GM10266 (cell line): ENCODE measurements around the gene MAPKAP1.

ENCODE experiments used
- DNase-seq: peaks from one replicate; pipeline ENCODE4 v3.0.0; 2012; ENCODE audit errors: extremely low spot score
- CTCF ChIP-seq: IDR thresholded peaks from 2 replicates; pipeline ENCODE4 v1.5.1; 2012; ENCODE audit warnings: mild to moderate bottlenecking, low read depth; ENCODE audit not compliant: control insufficient read depth, insufficient read depth; ENCODE audit errors: missing control alignments

MAPKAP1 gene

GRCh38 chr9:125609744-125610143 lies 97.3 kb downstream of the MAPKAP1 start:
- no peak for DNase-seq
- TF ChIP-seq CTCF = no peak

GRCh38 chr9:125608489-125609224 lies 98.4 kb downstream of the MAPKAP1 start:
- no peak for DNase-seq
- no peak for TF ChIP-seq CTCF

- no peak for TF ChIP-seq CTCF
- no peak for DNase-seq
These were observed 102.8 kb downstream of the MAPKAP1 start for GRCh38 chr9:125604196-125604595.

GRCh38 chr9:125603478-125604021 lies 103.5 kb downstream of the MAPKAP1 start:
- TF ChIP-seq CTCF = no peak
- no peak for DNase-seq

GRCh38 chr9:125601961-125602360 lies 105.0 kb downstream of the MAPKAP1 start:
- TF ChIP-seq CTCF = peak; percentile 4
- no peak for DNase-seq

- no peak for TF ChIP-seq CTCF
- DNase-seq = no peak
These were observed 106.8 kb downstream of the MAPKAP1 start for GRCh38 chr9:125600194-125600593.

- no peak for TF ChIP-seq CTCF
- no peak for DNase-seq
These were observed 112.8 kb downstream of the MAPKAP1 start for GRCh38 chr9:125594223-125594610.
